Adipose tissue (tissue), 3 donors: Measurements from ENCODE around the gene C1orf174. TPM values are rescaled to one million over a fixed set of nuclear protein-coding genes. Genes with fewer than 3 reads are reported as not detected.

Experiments used
- H3K27ac ChIP-seq: one replicate; pipeline ENCODE4 v1.5.1; 2013; ENCODE audit warnings: low read depth, low read length
- WGBS, 3 donors: extraction: QIAGEN DNeasy Blood & Tissue Kit; methylation state at CpG; one replicate each; pipeline ENCODE4 v1.1.7; 2013; 5-methylcytosine and 5-hydroxymethylcytosine counted together
- polyA plus RNA-seq, 3 donors: library from polyadenylated mRNA; stranded (reverse); fragments of 200-250 nt; gene quantifications; one replicate each; pipeline ENCODE4 v1.2.3, GENCODE V29; 2013
- donor health status: healthy with polysubstance abuse.
- donor health status: Bipolar disorder and iron deficiency.
- donor health status: healthy.

C1orf174 gene
- polyA plus RNA-seq: 10 to 100 TPM in 2 of 3 donors, 1 to 10 TPM in 1; 10.0 to 20.7 (median 10.9) TPM

GRCh38 chr1:3900150-3900968, at the start of gene C1orf174:
Gene C1orf174, minus strand, starts transcription at chr1:3900272. Its CDS starts 86 bp downstream, at chr1:3900186.
- H3K27ac ChIP-seq: peak within 1 kb of the TSS; percentile 84
- WGBS, 3 donors: 0 to 1% (median 0%) methylated on average over 29 to 57 of the region's 58 CpGs

GRCh38 chr1:3948344-3948743, 48.3 kb upstream of the C1orf174 start:
- WGBS, 3 donors: 73 to 83% (median 83%) methylated on average over 9 of the region's 9 CpGs
- no peak overlapping the region for H3K27ac ChIP-seq

GRCh38 chr1:3945916-3946840, 46.1 kb upstream of the C1orf174 start:
- 73 to 87% (median 83%) methylated on average over 22 of the region's 22 CpGs for WGBS, 3 donors
- no peak overlapping the region for H3K27ac ChIP-seq

GRCh38 chr1:3945222-3945621, 45.1 kb upstream of the C1orf174 start:
- 71 to 80% (median 74%) methylated on average over 12 of the region's 12 CpGs for WGBS, 3 donors

DNA sequence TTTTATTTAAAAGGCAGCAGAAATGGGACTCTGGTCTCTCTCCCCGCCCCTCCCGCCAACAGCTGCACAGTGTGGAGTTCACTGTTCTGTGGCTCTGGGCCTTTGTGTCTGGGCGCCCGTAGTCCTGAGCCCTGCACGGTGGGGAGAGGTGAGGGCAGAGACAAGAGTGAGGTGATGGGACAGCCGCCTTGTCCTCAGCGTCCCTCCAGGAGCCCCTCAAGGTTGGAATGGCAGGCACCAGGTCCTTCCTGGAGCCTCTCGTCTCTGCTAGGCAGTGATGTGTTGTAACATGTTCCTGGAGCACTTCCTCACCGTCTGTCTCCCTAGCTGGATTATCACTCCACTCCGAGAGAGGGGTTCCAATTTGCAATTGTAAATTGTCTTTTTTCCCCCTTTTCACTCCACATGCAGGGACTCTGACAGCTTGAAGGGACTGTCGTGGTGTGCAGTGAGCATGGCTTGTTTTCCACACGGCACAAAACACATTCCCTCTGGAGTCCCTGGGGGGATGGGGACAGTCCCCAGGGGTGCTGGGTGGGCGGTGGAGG, 44.6 kb upstream of the C1orf174 start:
- WGBS, 3 donors: 43 to 70% (median 66%) methylated on average over 13 of the region's 13 CpGs
- H3K27ac ChIP-seq: no peak overlapping the region

More at GRCh38 chr1:3945222-3945621, 45.1 kb upstream of the C1orf174 start:
- no peak overlapping the region for H3K27ac ChIP-seq

- no peak overlapping the region for H3K27ac ChIP-seq
- WGBS, 3 donors: 64 to 83% (median 83%) methylated on average over 29 of the region's 29 CpGs
These were observed 43.9 kb upstream of the C1orf174 start for GRCh38 chr1:3943806-3944577.

DNA sequence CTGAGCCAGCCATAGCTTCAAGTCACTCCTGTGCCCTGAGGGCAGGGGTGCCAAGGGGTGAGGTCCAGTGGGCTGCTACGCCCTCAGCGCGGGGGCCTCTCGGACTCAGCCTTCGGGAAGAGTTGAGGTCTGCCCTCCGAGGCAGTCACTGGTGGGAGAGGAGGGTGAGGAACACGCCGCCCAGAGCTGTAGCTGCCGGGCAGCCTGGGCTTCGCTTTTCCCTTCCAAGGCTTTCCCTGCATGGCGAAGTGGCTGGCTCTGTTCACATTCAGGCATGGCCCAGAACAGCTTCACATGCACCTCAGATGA, 43.0 kb upstream of the C1orf174 start:
- 80 to 91% (median 84%) methylated on average over 11 of the region's 11 CpGs for WGBS, 3 donors
- H3K27ac ChIP-seq: no peak overlapping the region

- WGBS, 3 donors: 48 to 83% (median 77%) methylated on average over 17 of the region's 17 CpGs
- no peak overlapping the region for H3K27ac ChIP-seq
These were observed 42.5 kb upstream of the C1orf174 start for GRCh38 chr1:3942416-3943122.

- WGBS, 3 donors: 41 to 56% (median 51%) methylated on average over 12 of the region's 12 CpGs
- H3K27ac ChIP-seq: no peak overlapping the region
These were observed 40.8 kb upstream of the C1orf174 start for GRCh38 chr1:3940754-3941345.

DNA sequence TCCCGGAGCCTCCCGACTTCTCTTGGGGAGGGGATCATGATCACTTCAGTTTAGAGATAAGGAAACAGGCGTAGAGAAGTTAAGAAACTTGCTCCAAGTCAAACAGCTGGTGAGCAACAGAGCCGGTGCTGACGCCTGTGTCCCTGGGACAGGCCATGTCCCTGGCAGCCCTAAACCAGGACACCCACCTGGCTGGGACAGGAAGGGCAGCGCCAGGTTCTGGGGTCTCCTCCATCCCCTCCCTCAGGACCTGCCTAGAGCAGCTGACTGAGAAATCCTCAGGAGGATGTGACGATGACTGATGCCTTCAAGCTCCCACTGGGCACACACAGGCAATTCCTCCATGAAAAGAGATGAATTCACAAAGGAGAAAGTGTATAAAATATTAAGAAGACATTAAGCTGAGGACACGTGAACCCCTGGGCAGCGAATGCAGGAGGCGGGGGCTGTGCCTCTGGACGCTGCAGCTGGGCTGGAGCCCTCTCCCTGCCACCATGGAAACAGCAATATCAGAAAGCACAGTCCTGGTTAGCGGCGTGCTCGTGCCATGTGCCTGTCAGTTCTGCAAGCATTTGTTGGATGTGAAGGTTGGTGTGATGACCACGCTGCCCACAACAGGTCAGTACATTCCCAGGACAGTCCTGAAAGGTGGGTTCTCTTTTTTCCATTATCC, 40.1 kb upstream of the C1orf174 start:
- no peak overlapping the region for H3K27ac ChIP-seq
- WGBS, 3 donors: 52 to 58% (median 53%) methylated on average over 15 of the region's 15 CpGs

DNA sequence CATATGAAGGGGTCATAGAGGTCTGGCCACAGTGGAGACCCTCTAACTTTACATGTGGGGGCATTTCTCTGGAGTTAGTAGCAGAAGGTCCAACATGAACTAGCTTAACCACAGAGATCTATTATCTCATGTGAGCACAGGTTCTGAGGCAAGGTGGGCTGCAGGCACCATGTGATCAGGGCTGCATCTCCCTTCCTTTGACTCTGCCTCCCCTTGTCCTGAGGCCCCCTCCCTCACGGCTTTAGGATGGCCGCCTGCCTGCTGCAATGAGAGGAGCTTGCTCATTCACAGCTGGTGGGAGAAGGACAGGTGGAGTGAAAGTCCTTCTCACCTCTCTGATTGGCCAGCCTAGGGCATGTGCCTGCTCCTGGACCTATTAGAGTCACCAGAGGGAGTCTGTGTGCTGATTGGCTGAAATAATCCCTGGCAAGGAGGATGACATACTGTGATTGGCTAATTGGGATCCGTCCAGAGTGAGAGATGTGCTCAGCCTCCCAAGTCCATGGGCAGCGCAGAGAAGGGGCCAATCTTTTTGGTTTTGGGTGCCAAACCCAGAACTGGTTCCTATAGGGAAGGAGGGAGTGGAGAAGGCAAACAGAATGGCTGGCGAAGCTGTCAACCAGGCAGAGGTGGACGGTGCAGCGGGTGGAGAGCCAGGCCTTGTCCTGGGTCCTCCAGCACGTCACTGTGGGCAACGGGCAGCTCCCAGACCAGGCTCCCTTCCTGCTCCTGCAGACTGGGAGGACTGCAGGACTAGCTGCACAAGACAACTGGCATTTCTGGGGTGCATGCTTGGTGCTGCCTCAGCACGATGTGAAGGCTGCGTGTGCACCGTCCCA, 39.4 kb upstream of the C1orf174 start:
- 73 to 81% (median 77%) methylated on average over 12 of the region's 12 CpGs for WGBS, 3 donors

GRCh38 chr1:3932156-3932919, 32.3 kb upstream of the C1orf174 start:
- 63 to 77% (median 76%) methylated on average over 21 of the region's 21 CpGs for WGBS, 3 donors
- no peak overlapping the region for H3K27ac ChIP-seq

More for the DNA sequence above, 39.4 kb upstream of the C1orf174 start:
- H3K27ac ChIP-seq: no peak overlapping the region

DNA sequence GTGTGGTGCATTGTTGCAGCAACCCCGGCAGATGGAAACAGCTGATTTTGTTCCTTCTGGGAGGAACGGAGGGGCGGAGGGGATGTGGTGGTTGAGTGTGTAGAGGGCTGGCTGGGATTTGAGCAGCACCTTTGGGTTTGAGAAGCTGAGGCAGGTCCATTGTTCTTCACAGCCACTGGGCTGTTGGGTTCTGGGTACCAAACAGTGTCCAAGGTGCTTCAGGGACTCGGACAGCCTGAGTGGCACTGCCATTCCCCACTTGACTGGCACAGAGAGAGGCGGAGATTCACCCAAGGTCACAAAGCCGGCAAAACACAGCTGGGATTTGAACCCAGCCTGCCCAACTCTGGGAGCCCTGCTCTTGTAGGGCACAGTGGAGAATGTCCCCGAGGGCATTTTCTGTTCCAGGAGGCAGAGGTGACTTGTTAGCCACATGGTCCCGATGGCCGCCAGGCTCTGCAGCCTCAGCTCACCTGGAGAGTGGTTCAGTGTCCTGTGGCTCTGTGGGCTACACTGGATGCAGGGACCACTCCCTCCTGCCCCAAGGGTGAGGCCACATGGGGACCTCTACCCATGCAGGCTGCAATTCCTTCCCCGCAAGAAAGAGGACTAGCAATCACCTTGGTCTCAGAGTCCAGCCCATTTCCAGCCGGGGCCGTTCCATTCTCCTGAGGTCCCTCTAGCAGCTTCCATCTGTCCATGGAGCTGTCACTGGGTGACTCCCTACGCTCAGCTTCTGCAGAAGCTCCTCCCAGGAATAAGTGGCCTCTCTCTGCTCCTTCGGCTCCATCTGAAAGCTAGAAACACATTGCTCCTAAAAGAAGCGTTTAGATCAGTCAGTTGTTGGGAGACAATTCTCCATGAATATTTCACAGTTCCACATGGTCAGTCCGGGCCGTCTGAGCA, 31.2 kb upstream of the C1orf174 start:
- 58 to 70% (median 68%) methylated on average over 17 of the region's 17 CpGs for WGBS, 3 donors

GRCh38 chr1:3930301-3931006, 30.4 kb upstream of the C1orf174 start:
- no peak overlapping the region for H3K27ac ChIP-seq
- WGBS, 3 donors: 67 to 76% (median 73%) methylated on average over 9 to 10 of the region's 10 CpGs

More for the DNA sequence above, 31.2 kb upstream of the C1orf174 start:
- H3K27ac ChIP-seq: no peak overlapping the region
